CD14-positive monocyte (primary cell): ENCODE results near the gene SPSB4. TPM values are rescaled to one million over a fixed set of nuclear protein-coding genes. Genes with fewer than 3 reads are reported as not detected.

Source experiments
- DNase-seq, 3 donors: peaks; one replicate each; pipeline ENCODE4 v3.0.0-alpha.2; 2011 to 2022
- H2AFZ ChIP-seq: 2 replicates; pipeline ENCODE4 v1.6.0; 2012; ENCODE audit warnings: mild to moderate bottlenecking, low read depth, low read length, inconsistent platforms; ENCODE audit not compliant: insufficient read depth, poor library complexity, severe bottlenecking
- H3K27ac ChIP-seq, 2 donors: 1 replicate in 1 of 2; 2 replicates in 1 of 2; pipeline ENCODE4 v1.5.1; 2012 to 2013; ENCODE audit warnings: low read length in 2 of 2, control low read depth in 1 of 2, inconsistent platforms in 1 of 2, low read depth in 1 of 2, mild to moderate bottlenecking in 1 of 2
- H3K27me3 ChIP-seq, 2 donors: one replicate each; pipeline versions ENCODE4 v1.6.0 to v1.6.1; 2011 to 2013; ENCODE audit warnings: low read length in 2 of 2; ENCODE audit not compliant: control insufficient read depth in 2 of 2, insufficient read depth in 2 of 2
- H3K36me3 ChIP-seq, 2 donors: replicated peaks in 1 of 2; 1 replicate in 1 of 2; 2 replicates in 1 of 2; pipeline versions ENCODE4 v1.5.1 to v1.6.1; 2012 to 2013; ENCODE audit warnings: low read length in 2 of 2, control low read depth in 1 of 2, inconsistent platforms in 1 of 2, mild to moderate bottlenecking in 1 of 2; ENCODE audit not compliant: insufficient read depth in 2 of 2, control insufficient read depth in 1 of 2
- H3K4me1 ChIP-seq, 2 donors: 1 replicate in 1 of 2; 2 replicates in 1 of 2; pipeline versions ENCODE4 v1.5.1 to v1.6.1; 2012 to 2013; ENCODE audit warnings: low read length in 2 of 2, control low read depth in 1 of 2, inconsistent platforms in 1 of 2, mild to moderate bottlenecking in 1 of 2, moderate library complexity in 1 of 2; ENCODE audit not compliant: insufficient read depth in 2 of 2, control insufficient read depth in 1 of 2
- H3K4me2 ChIP-seq: replicated peaks from 2 replicates; pipeline ENCODE3; 2012; ENCODE audit warnings: low read length, moderate library complexity, mild to moderate bottlenecking; ENCODE audit not compliant: poor library complexity, severe bottlenecking; ENCODE audit errors: extremely low read depth
- H3K4me3 ChIP-seq, 3 experiments: fragments of 200-600 bp in 1 of 3; sonication (generic) in 1 of 3; replicated peaks in 1 of 3; 1 replicate in 2 of 3; 2 replicates in 1 of 3; pipeline ENCODE4 v1.5.1; 2011 to 2013; ENCODE audit warnings: low read length in 3 of 3, mild to moderate bottlenecking in 3 of 3, control low read depth in 2 of 3, low read depth in 2 of 3, inconsistent platforms in 1 of 3, moderate library complexity in 1 of 3
- H3K79me2 ChIP-seq: 2 replicates; pipeline ENCODE4 v1.6.0; 2012; ENCODE audit warnings: mild to moderate bottlenecking, control low read depth, inconsistent platforms, low read length, moderate library complexity; ENCODE audit not compliant: insufficient read depth
- H3K9ac ChIP-seq: 2 replicates; pipeline ENCODE4 v1.6.0; 2017; ENCODE audit warnings: low read length, mild to moderate bottlenecking; ENCODE audit not compliant: insufficient read depth, poor library complexity, severe bottlenecking
- H3K9me3 ChIP-seq, 2 donors: replicated peaks in 1 of 2; 1 replicate in 1 of 2; 2 replicates in 1 of 2; pipeline versions ENCODE4 v1.5.1 to v1.6.1; 2012 to 2013; ENCODE audit warnings: low read length in 2 of 2, control low read depth in 1 of 2; ENCODE audit not compliant: control insufficient read depth in 1 of 2, insufficient read depth in 1 of 2
- H4K20me1 ChIP-seq: 2 replicates; pipeline ENCODE4 v1.6.0; 2012; ENCODE audit warnings: mild to moderate bottlenecking, low read length, control low read depth, moderate library complexity; ENCODE audit not compliant: insufficient read depth
- H3K27ac Mint-ChIP-seq, 7 donors: one replicate each; pipeline ENCODE4 v1.8.0; 2020; ENCODE audit warnings: mild to moderate bottlenecking in 7 of 7, mixed read lengths in 7 of 7, moderate library complexity in 6 of 7, inconsistent platforms in 2 of 7
- H3K27me3 Mint-ChIP-seq, 3 donors: one replicate each; pipeline ENCODE4 v1.8.0; 2021 to 2022; ENCODE audit warnings: low read depth in 3 of 3, mild to moderate bottlenecking in 3 of 3, mixed read lengths in 3 of 3, moderate library complexity in 3 of 3, inconsistent platforms in 1 of 3
- H3K36me3 Mint-ChIP-seq, 2 donors: one replicate each; pipeline ENCODE4 v1.8.0; 2020; ENCODE audit warnings: mixed read lengths in 2 of 2, inconsistent platforms in 1 of 2, mild to moderate bottlenecking in 1 of 2
- H3K4me1 Mint-ChIP-seq: one replicate; pipeline ENCODE4 v1.8.0; 2020; ENCODE audit warnings: mild to moderate bottlenecking, mixed read lengths
- H3K4me3 Mint-ChIP-seq, 2 donors: one replicate each; pipeline ENCODE4 v1.8.0; 2020; ENCODE audit warnings: mild to moderate bottlenecking in 2 of 2, mixed read lengths in 2 of 2, moderate library complexity in 1 of 2
- H3K9me3 Mint-ChIP-seq, 7 donors: one replicate each; pipeline ENCODE4 v1.8.0; 2020 to 2022; ENCODE audit warnings: mixed read lengths in 7 of 7, mild to moderate bottlenecking in 6 of 7, moderate library complexity in 6 of 7, inconsistent platforms in 2 of 7
- WGBS: methylation state at CpG from one replicate; pipeline ENCODE4 v1.1.5; 2013; ENCODE audit warnings: missing lambda C conversion rate; ENCODE audit not compliant: insufficient coverage; 5-methylcytosine and 5-hydroxymethylcytosine counted together
- intact Hi-C, 2 donors: fragments of 100-400 bp; cut with micrococcal nuclease; formaldehyde crosslinking; loops; one replicate each; pipeline versions ENCODE4 v1.15.0 to v1.15.1; 2023
- polyA plus RNA-seq, 3 donors: library from polyadenylated mRNA; depleted of rRNA in 1 of 3; unstranded in 2 of 3; stranded (reverse) in 1 of 3; fragments of 300-500 nt in 2 of 3; fragments of >200 nt in 1 of 3; fragmentation: Illumina TruSeq in 2 of 3; gene quantifications; 1 replicate in 2 of 3; 2 replicates in 1 of 3; pipeline ENCODE4 v1.2.3, GENCODE V29; 2012 to 2021
- TF ChIP-seq, protein P1 (sequence below): fragments of 200-600 bp; IDR thresholded peaks from one replicate; pipeline ENCODE4 v1.8.0; 2022; ENCODE audit warnings: antibody characterized with exemption, mild to moderate bottlenecking

SPSB4 gene
- polyA plus RNA-seq, 3 donors = not detected

DNA sequence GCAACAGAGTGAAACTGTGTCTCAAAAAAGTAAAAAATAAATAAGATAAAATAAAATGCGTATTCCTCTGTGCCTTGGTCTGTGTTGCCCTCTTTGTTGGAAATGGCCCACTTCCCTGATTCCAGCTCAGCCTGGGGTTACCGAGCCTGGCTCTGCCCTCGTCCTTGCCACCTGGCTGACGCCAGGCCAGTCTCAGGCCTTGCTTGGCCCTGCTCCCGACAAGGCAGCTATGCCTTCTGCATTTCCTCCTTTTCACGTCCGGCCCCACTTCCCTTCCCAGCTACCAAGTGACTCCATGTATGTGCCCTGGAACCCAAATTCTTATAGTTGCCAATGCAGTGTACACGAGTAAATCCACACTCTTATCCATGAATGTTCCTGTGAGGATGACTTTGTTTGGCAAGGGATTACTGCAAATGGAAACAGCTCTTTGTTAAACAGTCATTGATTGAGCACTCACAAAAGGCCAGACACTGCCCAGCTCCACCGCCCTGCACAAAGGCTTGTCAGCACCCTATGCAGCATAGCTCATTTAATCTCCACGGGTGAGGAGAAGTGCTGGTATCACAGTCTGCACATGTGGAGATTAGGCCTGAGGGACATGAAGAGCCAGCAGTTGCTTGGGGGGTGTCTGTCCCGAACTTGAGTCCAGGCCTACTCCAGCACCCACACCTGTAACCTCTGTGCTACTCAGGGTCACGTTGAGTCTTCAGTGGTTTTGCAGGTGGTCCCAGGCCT lies 25.1 kb downstream of the SPSB4 start:
- Histone ChIP-seq H3K9me3 (no peaks in the 10 kb centered on the region), H3K27me3 (no peaks in the 10 kb centered on the region), H3K36me3 (no peaks in the 10 kb centered on the region), H3K27ac (peak overlapping the region; percentile 2 to 15), H3K4me2 (peak overlapping the region; percentile 80), H3K4me3 (peak overlapping the region in 1 of 3 experiments; percentile 74), H3K79me2 (no peaks in the 10 kb centered on the region), H2AFZ (peak overlapping the region; percentile 93), H4K20me1 (no peaks in the 10 kb centered on the region), H3K9ac (no peak overlapping the region), H3K4me1 (peaks cover 17 to 18% of the 10 kb centered on the region in 2 donors)
- DNase-seq = peak in 1 of 3 donors; percentile 12
- H3K36me3 Mint-ChIP-seq = no peaks in the 10 kb centered on the region
- H3K4me3 Mint-ChIP-seq = peak overlapping the region in 1 of 2 donors; percentile 78
- peaks cover 17% of the 10 kb centered on the region for H3K4me1 Mint-ChIP-seq
- H3K27me3 Mint-ChIP-seq = peaks cover 0 to 7% (median 0%) of the 10 kb centered on the region in 3 donors
- WGBS = 39% methylated on average over 7 of the region's 12 CpGs
- H3K27ac Mint-ChIP-seq = peak overlapping the region in 6 of 7 donors; percentile 9 to 77 (median 61)
- TF ChIP-seq, protein P1, sequence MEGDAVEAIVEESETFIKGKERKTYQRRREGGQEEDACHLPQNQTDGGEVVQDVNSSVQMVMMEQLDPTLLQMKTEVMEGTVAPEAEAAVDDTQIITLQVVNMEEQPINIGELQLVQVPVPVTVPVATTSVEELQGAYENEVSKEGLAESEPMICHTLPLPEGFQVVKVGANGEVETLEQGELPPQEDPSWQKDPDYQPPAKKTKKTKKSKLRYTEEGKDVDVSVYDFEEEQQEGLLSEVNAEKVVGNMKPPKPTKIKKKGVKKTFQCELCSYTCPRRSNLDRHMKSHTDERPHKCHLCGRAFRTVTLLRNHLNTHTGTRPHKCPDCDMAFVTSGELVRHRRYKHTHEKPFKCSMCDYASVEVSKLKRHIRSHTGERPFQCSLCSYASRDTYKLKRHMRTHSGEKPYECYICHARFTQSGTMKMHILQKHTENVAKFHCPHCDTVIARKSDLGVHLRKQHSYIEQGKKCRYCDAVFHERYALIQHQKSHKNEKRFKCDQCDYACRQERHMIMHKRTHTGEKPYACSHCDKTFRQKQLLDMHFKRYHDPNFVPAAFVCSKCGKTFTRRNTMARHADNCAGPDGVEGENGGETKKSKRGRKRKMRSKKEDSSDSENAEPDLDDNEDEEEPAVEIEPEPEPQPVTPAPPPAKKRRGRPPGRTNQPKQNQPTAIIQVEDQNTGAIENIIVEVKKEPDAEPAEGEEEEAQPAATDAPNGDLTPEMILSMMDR = no peak
- no peaks in the 10 kb centered on the region for H3K9me3 Mint-ChIP-seq
- intact Hi-C loops = no loop called here

DNA sequence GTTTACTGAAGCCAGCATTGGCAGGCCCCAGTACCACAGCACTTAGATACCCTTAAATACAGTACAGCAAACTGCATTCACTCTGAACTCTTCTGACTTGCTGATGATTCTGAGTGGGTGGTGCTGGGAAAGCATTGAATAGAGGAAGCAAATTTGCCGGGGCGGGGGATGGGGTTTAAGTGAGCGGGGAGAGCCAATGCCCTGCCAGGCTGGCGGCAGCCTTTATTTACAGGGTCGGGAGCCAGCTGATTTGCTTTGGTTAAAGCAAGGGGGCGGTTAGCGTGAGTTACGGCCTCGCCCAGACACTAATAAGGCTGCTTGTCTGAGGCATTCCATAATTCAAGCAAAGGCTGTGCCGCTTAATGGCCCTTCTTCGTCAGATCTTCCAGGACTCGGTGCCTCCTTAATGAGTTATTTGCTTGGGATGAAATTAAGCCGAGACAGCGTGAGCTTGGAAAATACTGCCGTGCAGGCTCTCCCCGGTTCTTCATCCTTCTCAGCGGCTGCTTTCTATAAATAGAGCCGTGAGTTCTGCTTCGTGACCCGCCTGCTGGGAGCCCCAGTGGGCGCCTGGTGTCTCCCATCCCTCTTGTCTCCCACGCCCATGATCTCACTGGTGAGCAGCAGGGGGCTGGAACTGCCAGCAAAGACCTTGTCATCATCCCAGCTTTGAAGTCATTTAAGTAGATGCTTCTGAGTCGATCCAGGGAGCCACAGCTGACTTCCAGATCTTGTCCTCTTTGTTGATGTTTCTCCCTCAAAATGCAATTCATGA lies 25.8 kb downstream of the SPSB4 start:
- Histone ChIP-seq H3K79me2 (no peaks in the 10 kb centered on the region), H3K27ac (peak overlapping the region in 1 of 2 donors; percentile 15), H4K20me1 (no peaks in the 10 kb centered on the region), H3K4me1 (peaks cover 17 to 18% of the 10 kb centered on the region in 2 donors), H2AFZ (peak overlapping the region; percentile 93), H3K4me2 (peak overlapping the region; percentile 80), H3K4me3 (peak overlapping the region; percentile 39 to 74 (median 58)), H3K36me3 (no peaks in the 10 kb centered on the region), H3K9me3 (no peaks in the 10 kb centered on the region), H3K9ac (peak overlapping the region; percentile 64), H3K27me3 (no peaks in the 10 kb centered on the region)
- H3K36me3 Mint-ChIP-seq = no peaks in the 10 kb centered on the region
- TF ChIP-seq, protein P1 = no peak
- intact Hi-C loops = no loop called here
- peak overlapping the region in 5 of 7 donors; percentile 5 to 68 (median 56) for H3K27ac Mint-ChIP-seq
- H3K4me3 Mint-ChIP-seq = peak overlapping the region; percentile 78 to 86
- H3K27me3 Mint-ChIP-seq = peaks cover 0 to 7% (median 0%) of the 10 kb centered on the region in 3 donors
- H3K9me3 Mint-ChIP-seq = no peaks in the 10 kb centered on the region
- H3K4me1 Mint-ChIP-seq = peaks cover 17% of the 10 kb centered on the region
- WGBS = 4% methylated on average over 21 of the region's 23 CpGs
- DNase-seq = peak; percentile 25 to 37 (median 31)
